HepG2 (cell line): ENCODE data around the gene UNC13D. TPM values are rescaled to one million over a fixed set of nuclear protein-coding genes. Genes with fewer than 3 reads are reported as not detected.

Source experiments
- ATAC-seq: fragments of 200-7000 bp; cut with Tn5 transposase; 3 replicates; pipeline ENCODE4 v1.9.1; 2020; ENCODE audit warnings: mild to moderate bottlenecking, moderate library complexity
- BruUV-seq: library from RNA; stranded (reverse); fragments of 400-500 nt; replicated peaks from 2 replicates; lab custom pipeline; 2021; lab: Mats Ljungman, UMichigan
- CTCF ChIA-PET: fragments of 300-600 bp; formaldehyde crosslinking; extraction: SDS; loops from one replicate; lab custom pipeline; 2021; ENCODE audit warnings: low total read pairs, inconsistent platforms, low intra/inter-chr PET ratio; lab: Yijun Ruan, JAX
- POLR2A ChIA-PET: fragments of 350-600 bp; sonication (Branson Sonifier 250); formaldehyde crosslinking; loops from one replicate; lab custom pipeline; 2020; ENCODE audit warnings: antibody characterized with exemption, inconsistent platforms; lab: Yijun Ruan, JAX
- DNase-seq: peaks from one replicate; pipeline ENCODE4 v3.0.0-alpha.2; 2015; ENCODE audit warnings: low spot score
- FAIRE-seq: peaks from 3 replicates; lab custom pipeline; 2011; peaks lifted over from hg19 to GRCh38; lab: Jason Lieb, UNC
- H2AFZ ChIP-seq: one replicate; pipeline ENCODE4 v1.6.1; 2011; ENCODE audit warnings: low read length, inconsistent platforms
- H3K27ac ChIP-seq: fragments of 300-600 bp; 3 replicates; pipeline ENCODE4 v1.8.0; 2011; ENCODE audit warnings: mixed run types, mild to moderate bottlenecking, mixed read lengths, low read length, inconsistent platforms; ENCODE audit not compliant: insufficient read depth; ENCODE audit errors: extremely low read length
- H3K27me3 ChIP-seq, 2 experiments: fragments of 200-600 bp in 1 of 2; 2 replicates in 1 of 2; 3 replicates in 1 of 2; pipeline versions ENCODE4 v1.6.0 to v1.8.0; 2011; ENCODE audit warnings: low read length in 2 of 2, mild to moderate bottlenecking in 2 of 2, moderate library complexity in 2 of 2, inconsistent platforms in 1 of 2; ENCODE audit not compliant: insufficient read depth in 2 of 2, control insufficient read depth in 1 of 2
- H3K36me3 ChIP-seq, 2 experiments: fragments of 200-600 bp in 1 of 2; replicated peaks in 1 of 2; 2 replicates in 1 of 2; 3 replicates in 1 of 2; pipeline versions ENCODE4 v1.5.1 to v1.8.0; 2011; ENCODE audit warnings: low read length in 2 of 2, inconsistent platforms in 1 of 2; ENCODE audit not compliant: insufficient read depth in 2 of 2, control insufficient read depth in 1 of 2
- H3K4me1 ChIP-seq: 2 replicates; pipeline ENCODE4 v1.5.1; 2012; ENCODE audit warnings: low read length, inconsistent platforms; ENCODE audit not compliant: insufficient read depth
- H3K4me2 ChIP-seq: 2 replicates; pipeline ENCODE4 v1.6.0; 2011; ENCODE audit warnings: low read depth, low read length, inconsistent platforms
- H3K4me3 ChIP-seq, 3 experiments: fragments of 200-600 bp in 1 of 3; sonication (generic), shearing (Covaris generic) in 1 of 3; replicated peaks in 1 of 3; 2 replicates each; pipeline ENCODE4 v1.5.1; 2011 to 2016; ENCODE audit warnings: low read length in 3 of 3, inconsistent platforms in 2 of 3, low read depth in 2 of 3, mild to moderate bottlenecking in 2 of 3, control low read depth in 1 of 3, mixed read lengths in 1 of 3; ENCODE audit not compliant: insufficient read depth in 1 of 3
- H3K79me2 ChIP-seq: one replicate; pipeline ENCODE4 v1.6.1; 2011; ENCODE audit warnings: low read length, inconsistent platforms; ENCODE audit not compliant: insufficient read depth
- H3K9ac ChIP-seq: 2 replicates; pipeline ENCODE4 v1.6.0; 2011; ENCODE audit warnings: mild to moderate bottlenecking, low read depth, low read length, inconsistent platforms; ENCODE audit not compliant: insufficient read depth
- H3K9me3 ChIP-seq: 2 replicates; pipeline ENCODE4 v1.5.1; 2012; ENCODE audit warnings: mild to moderate bottlenecking, low read length
- H4K20me1 ChIP-seq: 2 replicates; pipeline ENCODE4 v1.6.0; 2011; ENCODE audit warnings: inconsistent platforms, mild to moderate bottlenecking, low read length, moderate library complexity; ENCODE audit not compliant: insufficient read depth
- CAMTA2 ChIP-seq: sonication (generic); formaldehyde crosslinking; IDR thresholded peaks from 2 replicates; pipeline ENCODE4 v1.4.0; 2020; ENCODE audit warnings: mild to moderate bottlenecking, missing genetic modification reagents, borderline replicate concordance
- CHD4 ChIP-seq: fragments of 200-600 bp; sonication (generic); IDR thresholded peaks from 2 replicates; pipeline ENCODE4 v1.7.0; 2017; ENCODE audit warnings: mild to moderate bottlenecking, low read length, borderline replicate concordance
- DR1 ChIP-seq: sonication (generic); formaldehyde crosslinking; IDR thresholded peaks from 2 replicates; pipeline ENCODE4 v1.8.0; 2021; ENCODE audit warnings: mild to moderate bottlenecking, missing genetic modification reagents, inconsistent platforms
- ETV5 ChIP-seq: IDR thresholded peaks from 2 replicates; pipeline ENCODE4 v1.6.1; 2018; ENCODE audit warnings: missing biosample characterization, missing genetic modification reagents, inconsistent platforms, borderline replicate concordance
- GFI1 ChIP-seq: sonication (generic); formaldehyde crosslinking; IDR thresholded peaks from 2 replicates; pipeline ENCODE4 v1.5.0; 2020; ENCODE audit warnings: missing genetic modification reagents, mild to moderate bottlenecking, borderline replicate concordance
- GTF2F1 ChIP-seq: fragments of 150-350 bp; IDR thresholded peaks from 2 replicates; pipeline ENCODE4 v1.6.1; 2014; ENCODE audit warnings: low read length
- HOXD1 ChIP-seq: sonication (generic); formaldehyde crosslinking; IDR thresholded peaks from 2 replicates; pipeline ENCODE4 v1.5.0; 2020; ENCODE audit warnings: missing genetic modification reagents
- JUNB ChIP-seq: sonication (generic); formaldehyde crosslinking; IDR thresholded peaks from 2 replicates; pipeline ENCODE4 v1.8.0; 2022; ENCODE audit warnings: missing genetic modification reagents, mild to moderate bottlenecking, borderline replicate concordance
- KLF16 ChIP-seq, 2 experiments: sonication (generic) in 1 of 2; formaldehyde crosslinking in 1 of 2; IDR thresholded peaks; 2 replicates each; pipeline versions ENCODE4 v1.6.1 to v1.8.0; 2016 to 2023; ENCODE audit warnings: missing genetic modification reagents in 2 of 2, missing compliant biosample characterization in 1 of 2
- KMT2B ChIP-seq: IDR thresholded peaks from 2 replicates; pipeline ENCODE4 v1.6.1; 2016; ENCODE audit warnings: missing genetic modification reagents, missing compliant biosample characterization
- NR2C2 ChIP-seq: sonication (generic); formaldehyde crosslinking; IDR thresholded peaks from 2 replicates; pipeline ENCODE4 v1.4.0; 2020; ENCODE audit warnings: missing genetic modification reagents, mild to moderate bottlenecking, moderate library complexity, borderline replicate concordance
- PHF21A ChIP-seq: sonication (generic); formaldehyde crosslinking; IDR thresholded peaks from 2 replicates; pipeline ENCODE4 v1.5.0; 2020; ENCODE audit warnings: mild to moderate bottlenecking, missing genetic modification reagents
- RBM39 ChIP-seq: fragments of 200-400 bp; formaldehyde crosslinking; IDR thresholded peaks from one replicate; pipeline ENCODE4 v1.6.1; 2018; ENCODE audit warnings: antibody characterized with exemption, mild to moderate bottlenecking, low read depth, low read length; ENCODE audit not compliant: poor library complexity, severe bottlenecking
- ZNF10 ChIP-seq: sonication (generic); formaldehyde crosslinking; IDR thresholded peaks from 2 replicates; pipeline ENCODE4 v1.4.0; 2020; ENCODE audit warnings: mild to moderate bottlenecking, low read depth, missing genetic modification reagents, borderline replicate concordance
- ZNF121 ChIP-seq: sonication (generic); formaldehyde crosslinking; IDR thresholded peaks from 2 replicates; pipeline ENCODE4 v1.5.0; 2020; ENCODE audit warnings: mild to moderate bottlenecking, missing genetic modification reagents
- ZNF570 ChIP-seq: sonication (generic); formaldehyde crosslinking; IDR thresholded peaks from 2 replicates; pipeline ENCODE4 v1.4.0; 2020; ENCODE audit warnings: mild to moderate bottlenecking, missing genetic modification reagents, borderline replicate concordance
- ZNF644 ChIP-seq: IDR thresholded peaks from 2 replicates; pipeline ENCODE4 v1.6.1; 2016; ENCODE audit warnings: low read depth
- WGBS: methylation state at CpG from one replicate; pipeline ENCODE4 v1.1.6; 2017; ENCODE audit warnings: low lambda C conversion rate; 5-methylcytosine and 5-hydroxymethylcytosine counted together
- in situ Hi-C: cut with HindIII; loops from 2 replicates; pipeline ENCODE4 v1.10.0; 2017; ENCODE audit warnings: low pct_unique_long_range_greater_than_20kb; ENCODE audit not compliant: extremely low pct_ligation_motif_present
- intact Hi-C: fragments of 100-400 bp; cut with micrococcal nuclease; formaldehyde crosslinking; loops from one replicate; pipeline ENCODE4 v1.10.0; 2022; ENCODE audit not compliant: unreplicated experiment
- polyA plus RNA-seq, 8 experiments: library from polyadenylated mRNA; depleted of rRNA in 3 of 8; stranded (reverse) in 7 of 8; unstranded in 1 of 8; fragments of >200 nt; fragmentation: Illumina TruSeq in 4 of 8; extraction: Trizol in 4 of 8; gene quantifications; 2 replicates each; pipeline versions ENCODE4 v1.2.1 to v1.2.3, GENCODE V29; 2011 to 2016; ENCODE audit warnings: low read depth in 4 of 8, missing spikeins in 1 of 8, mixed read lengths in 1 of 8; ENCODE audit not compliant: insufficient read depth in 1 of 8
- total RNA-seq, 5 experiments: library from RNA; depleted of rRNA; stranded (reverse); fragments of >200 nt; fragmentation: Illumina TruSeq; extraction: Trizol; gene quantifications; 2 replicates each; pipeline ENCODE4 v1.2.3, GENCODE V29; 2016; ENCODE audit warnings: low read depth in 1 of 5
- TF ChIP-seq, protein P1 (sequence below): sonication (generic); IDR thresholded peaks from 2 replicates; pipeline ENCODE4 v1.6.1; 2016; ENCODE audit warnings: low read depth, borderline replicate concordance
- TF ChIP-seq, protein P2 (sequence below): sonication (generic); formaldehyde crosslinking; IDR thresholded peaks from 2 replicates; pipeline ENCODE4 v1.4.0; 2020; ENCODE audit warnings: mild to moderate bottlenecking, missing genetic modification reagents

Gene UNC13D
- total and polyA plus RNA-seq, 2 of the 13 experiments (the other 11 are each of a cell fraction or from before 2014, with no cell fraction given), result 29.7 to 42.7 TPM

- TF ChIP-seq, protein P1, sequence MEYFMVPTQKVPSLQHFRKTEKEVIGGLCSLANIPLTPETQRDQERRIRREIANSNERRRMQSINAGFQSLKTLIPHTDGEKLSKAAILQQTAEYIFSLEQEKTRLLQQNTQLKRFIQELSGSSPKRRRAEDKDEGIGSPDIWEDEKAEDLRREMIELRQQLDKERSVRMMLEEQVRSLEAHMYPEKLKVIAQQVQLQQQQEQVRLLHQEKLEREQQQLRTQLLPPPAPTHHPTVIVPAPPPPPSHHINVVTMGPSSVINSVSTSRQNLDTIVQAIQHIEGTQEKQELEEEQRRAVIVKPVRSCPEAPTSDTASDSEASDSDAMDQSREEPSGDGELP, result no peak
- TF ChIP-seq HOXD1 (no peak; the same call in 1 of the 2 replicates), DR1 (0 out of 2 replicates have a peak, but pooled peaks have one; percentile 2), GFI1 (CRISPR knock-in tag) (no peak), RBM39 (no peak), CHD4 (no peak), CAMTA2 (CRISPR knock-in tag) (no peak), KLF16 (CRISPR knock-in tag; IDR thresholded peaks at IDR 0.05) (0 out of 4 replicates have a peak, but pooled peaks of 1 of the 2 experiments have one; percentile 14)
Measured at GRCh38 chr17:75845933-75846691, 1.9 kb upstream of the UNC13D start (continued).

DNA sequence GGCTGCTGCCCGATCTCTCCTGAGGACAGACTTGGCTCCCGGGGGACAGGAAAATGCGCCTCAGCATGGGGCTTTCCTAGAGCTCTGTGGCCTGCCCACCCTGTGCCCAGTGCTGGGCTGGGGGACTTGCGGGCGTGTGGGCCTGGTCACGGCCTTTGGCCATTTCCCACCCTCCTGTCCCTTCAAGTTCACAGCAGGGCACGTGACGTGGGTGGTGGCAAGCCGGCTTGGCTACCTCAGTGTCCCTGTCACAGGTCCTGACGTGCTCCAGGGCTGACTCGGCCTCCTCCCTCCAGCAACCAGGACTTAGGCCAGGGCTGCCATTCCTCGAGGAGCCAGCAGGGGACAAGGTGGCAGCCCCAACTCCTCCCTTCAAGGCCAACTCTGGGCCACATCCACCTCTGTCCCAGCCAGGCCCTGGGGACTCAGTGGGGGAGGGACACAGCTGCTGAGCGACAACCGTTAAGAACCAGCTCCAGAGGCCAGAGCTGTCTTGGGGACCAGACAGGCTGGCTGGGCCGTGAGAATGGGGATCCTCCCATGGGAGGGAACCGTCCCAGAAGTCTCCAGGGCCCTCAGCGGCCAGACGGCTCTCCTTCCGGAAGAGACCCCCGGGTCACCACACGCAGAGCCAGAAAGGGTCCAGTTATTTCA, 981 bp upstream of the UNC13D start:
- Histone ChIP-seq H3K36me3 (peaks cover 5 to 22% of the 10 kb centered on the region in 2 experiments), H3K9ac (peak overlapping the region; percentile 77), H2AFZ (no peak overlapping the region), H3K4me2 (peak overlapping the region; percentile 96), H3K27me3 (no peaks in the 10 kb centered on the region), H3K27ac (peak overlapping the region; percentile 79), H3K4me1 (peaks cover 70% of the 10 kb centered on the region), H3K79me2 (no peaks in the 10 kb centered on the region), H4K20me1 (0 out of 2 replicates have a peak, but pooled peaks cover 2% of the 10 kb centered on the region), H3K9me3 (no peaks in the 10 kb centered on the region), H3K4me3 (peak overlapping the region; percentile 66 to 84 (median 66))
- intact Hi-C loops (loop anchor here (2.0 kb wide), 1 partner anchor 66 kb away; a partner anchor contains a TSS), in situ Hi-C loops (no loop called here)
- POLR2A ChIA-PET, result interaction anchor here (0.7 to 7.7 kb wide), 19 partner anchors 9 to 155 kb away, joined by 3 to 229 read pairs (median 14); partner anchors contain the start of genes CDK3, MRPL38, TRIM47 and TRIM65
- CTCF ChIA-PET, result interaction anchor here (3.0 kb wide), 1 partner anchor 16 kb away, joined by 7 read pairs; no protein-coding TSS in a partner anchor
- FAIRE-seq, result peak; percentile 68
- peak; percentile 65 for ATAC-seq
- BruUV-seq, result TSS peak; percentile 69
- WGBS, result 32% methylated on average over 17 of the region's 21 CpGs
- peak; percentile 86 for DNase-seq
- TF ChIP-seq ZNF644 (peak; percentile 71; the same call in 1 of the 2 replicates), ZNF10 (CRISPR knock-in tag) (no peak), KMT2B (CRISPR knock-in tag) (0 out of 2 replicates have a peak, but pooled peaks have one; percentile 29), NR2C2 (CRISPR knock-in tag) (no peak), ETV5 (CRISPR knock-in tag) (no peak), ZNF121 (CRISPR knock-in tag) (no peak; the same call in 1 of the 2 replicates), JUNB (no peak), ZNF570 (CRISPR knock-in tag) (no peak), PHF21A (CRISPR knock-in tag) (peak; percentile 81; the same call in 1 of the 2 replicates), GTF2F1 (no peak)
- TF ChIP-seq, protein P2, sequence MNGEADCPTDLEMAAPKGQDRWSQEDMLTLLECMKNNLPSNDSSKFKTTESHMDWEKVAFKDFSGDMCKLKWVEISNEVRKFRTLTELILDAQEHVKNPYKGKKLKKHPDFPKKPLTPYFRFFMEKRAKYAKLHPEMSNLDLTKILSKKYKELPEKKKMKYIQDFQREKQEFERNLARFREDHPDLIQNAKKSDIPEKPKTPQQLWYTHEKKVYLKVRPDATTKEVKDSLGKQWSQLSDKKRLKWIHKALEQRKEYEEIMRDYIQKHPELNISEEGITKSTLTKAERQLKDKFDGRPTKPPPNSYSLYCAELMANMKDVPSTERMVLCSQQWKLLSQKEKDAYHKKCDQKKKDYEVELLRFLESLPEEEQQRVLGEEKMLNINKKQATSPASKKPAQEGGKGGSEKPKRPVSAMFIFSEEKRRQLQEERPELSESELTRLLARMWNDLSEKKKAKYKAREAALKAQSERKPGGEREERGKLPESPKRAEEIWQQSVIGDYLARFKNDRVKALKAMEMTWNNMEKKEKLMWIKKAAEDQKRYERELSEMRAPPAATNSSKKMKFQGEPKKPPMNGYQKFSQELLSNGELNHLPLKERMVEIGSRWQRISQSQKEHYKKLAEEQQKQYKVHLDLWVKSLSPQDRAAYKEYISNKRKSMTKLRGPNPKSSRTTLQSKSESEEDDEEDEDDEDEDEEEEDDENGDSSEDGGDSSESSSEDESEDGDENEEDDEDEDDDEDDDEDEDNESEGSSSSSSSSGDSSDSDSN (CRISPR knock-in tag), result peak; percentile 79
